ENCODE results near the gene GNG7. TPM values are rescaled to one million over a fixed set of nuclear protein-coding genes. Genes with fewer than 3 reads are reported as not detected.

The GNG7 gene
- total and polyA plus RNA-seq, 2 donors (not counting 3 experiments of a cell fraction or from before 2014, with no cell fraction given), result 0.29 to 0.84 TPM

DNA sequence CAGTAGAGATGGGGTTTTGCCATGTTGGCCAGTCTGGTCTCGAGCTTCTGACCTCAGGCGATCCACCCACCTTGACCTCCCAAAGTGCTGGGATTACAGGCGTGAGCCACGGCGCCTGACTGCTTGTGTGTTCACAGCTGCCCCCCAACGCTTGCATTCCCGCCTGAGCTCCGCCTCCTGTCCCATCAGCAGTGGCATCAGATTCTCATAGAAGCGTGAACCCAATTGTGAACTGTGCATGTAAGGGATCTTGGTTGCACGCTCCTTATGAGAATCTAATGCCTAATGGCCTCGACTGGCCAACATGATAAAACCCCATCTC is 150.7 kb downstream of the GNG7 start:
- Histone ChIP-seq H3K79me2 (ENCODE audit: control insufficient read depth, insufficient read depth, low read length) (no peaks in the 10 kb centered on the region), H3K4me3 (replicated peaks in 1 of 3; ENCODE audit: insufficient read depth in 1 of 3, low read depth in 1 of 3, low read length in 3 of 3) (no peak overlapping the region), H4K20me1 (replicated peaks; ENCODE audit: control insufficient read depth, extremely low read depth, insufficient read depth, low read length) (no peaks in the 10 kb centered on the region), H3K4me2 (ENCODE audit: insufficient read depth, low read length) (no peak overlapping the region), H3K9ac (replicated peaks; ENCODE audit: extremely low read depth, insufficient read depth, low read length) (no peak overlapping the region), H3K27ac (ENCODE audit: insufficient read depth, low read depth, low read length) (no peak overlapping the region), H3K4me1 (ENCODE audit: control insufficient read depth, extremely low read depth, insufficient read depth, low read length) (peaks cover 25% of the 10 kb centered on the region), H3K9me1 (replicated peaks; ENCODE audit: control insufficient read depth, extremely low read depth, insufficient read depth, low read length) (no peaks in the 10 kb centered on the region), H3K9me3 (replicated peaks; ENCODE audit: control insufficient read depth, insufficient read depth, low read length) (no peaks in the 10 kb centered on the region), H3K36me3 (ENCODE audit: control insufficient read depth in 2 of 2, extremely low read depth in 1 of 2, insufficient read depth in 2 of 2, low read length in 2 of 2) (no peaks in the 10 kb centered on the region), H3K27me3 (ENCODE audit: control insufficient read depth in 2 of 2, insufficient read depth in 2 of 2, low read length in 2 of 2) (no peaks in the 10 kb centered on the region), H2AFZ (ENCODE audit: low read depth, low read length) (no peak overlapping the region)
- ChIA-PET POLR2A (interaction anchor here (6.7 kb wide), 1 partner anchor 75 kb away, joined by 75 read pairs; the partner anchor contains the start of gene GADD45B), CTCF (interaction anchor here (4.2 to 5.3 kb wide), 2 partner anchors 9 to 27 kb away, joined by 29 to 45 read pairs; no protein-coding TSS in a partner anchor)
- DNase-seq (ENCODE audit: low read depth, low spot score) (no peak), FAIRE-seq (peak; percentile 4)
- no peak for TF ChIP-seq GATA2 (IDR thresholded peaks at IDR 0.05; ENCODE audit: insufficient read depth, insufficient read length, low read depth, low read length)
- no TSS peak for BruUV-seq (replicated peaks)
- dilution Hi-C loops (cut with MboI; ENCODE audit: extremely low pct_ligation_motif_present, low sequenced_read_pairs) (no loop called here), intact Hi-C loops (cut with micrococcal nuclease) (loop anchor here (1.0 kb wide), 1 partner anchor 9 kb away; no protein-coding TSS in a partner anchor)

DNA sequence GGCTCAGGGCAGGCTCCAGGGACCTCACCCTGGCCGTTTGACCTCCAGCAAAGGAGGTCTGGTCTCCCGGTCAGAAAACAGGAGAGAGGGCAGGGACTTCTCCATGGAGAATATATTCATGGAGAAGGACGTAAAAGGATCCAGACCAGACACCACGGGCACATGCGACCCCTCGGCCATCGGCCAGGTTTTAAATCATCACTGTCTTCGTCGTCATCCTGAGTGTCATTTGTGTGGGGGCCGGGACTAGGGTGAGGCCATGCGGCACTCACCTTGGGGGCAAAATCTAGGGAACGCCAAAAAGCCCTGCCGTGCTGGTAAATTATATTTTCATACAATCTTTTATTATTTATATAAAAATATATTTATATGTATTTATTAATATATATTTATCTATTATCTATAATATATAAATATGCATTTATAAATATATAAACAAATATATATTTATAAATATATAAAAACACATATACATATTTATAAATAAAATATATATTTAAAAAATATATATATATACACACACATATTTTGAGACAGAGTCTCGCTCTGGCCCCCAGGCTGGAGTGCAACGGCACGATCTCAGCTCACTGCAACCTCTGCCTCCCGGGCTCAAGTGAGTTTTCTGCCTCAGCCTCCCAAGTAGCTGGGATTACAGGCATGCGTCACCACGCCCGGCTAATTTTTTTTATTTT is 151.2 kb downstream of the GNG7 start:
- FAIRE-seq, result no peak
- dilution Hi-C loops (cut with MboI; ENCODE audit: extremely low pct_ligation_motif_present, low sequenced_read_pairs), result no loop called here
- POLR2A ChIA-PET, result no interaction called here

More for the DNA sequence above, 151.2 kb downstream of the GNG7 start:
- H3K9ac ChIP-seq (replicated peaks; ENCODE audit: extremely low read depth, insufficient read depth, low read length), result no peak overlapping the region
- no peaks in the 10 kb centered on the region for H3K79me2 ChIP-seq (ENCODE audit: control insufficient read depth, insufficient read depth, low read length)
- no peak overlapping the region for H3K4me2 ChIP-seq (ENCODE audit: insufficient read depth, low read length)
- peaks cover 30% of the 10 kb centered on the region for H3K4me1 ChIP-seq (ENCODE audit: control insufficient read depth, extremely low read depth, insufficient read depth, low read length)
- H4K20me1 ChIP-seq (replicated peaks; ENCODE audit: control insufficient read depth, extremely low read depth, insufficient read depth, low read length), result no peaks in the 10 kb centered on the region
- intact Hi-C loops (cut with micrococcal nuclease), result no loop called here
- no peaks in the 10 kb centered on the region for H3K36me3 ChIP-seq (ENCODE audit: control insufficient read depth in 2 of 2, extremely low read depth in 1 of 2, insufficient read depth in 2 of 2, low read length in 2 of 2)
- CTCF ChIA-PET, result interaction anchor here (4.2 to 5.3 kb wide), 2 partner anchors 9 to 27 kb away, joined by 29 to 45 read pairs; no protein-coding TSS in a partner anchor
- TF ChIP-seq MYC (IDR thresholded peaks at IDR 0.05; ENCODE audit: low read depth, low read length) (no peak), GATA2 (IDR thresholded peaks at IDR 0.05; ENCODE audit: insufficient read depth, insufficient read length, low read depth, low read length) (no peak)
- TF ChIP-seq, protein P1, sequence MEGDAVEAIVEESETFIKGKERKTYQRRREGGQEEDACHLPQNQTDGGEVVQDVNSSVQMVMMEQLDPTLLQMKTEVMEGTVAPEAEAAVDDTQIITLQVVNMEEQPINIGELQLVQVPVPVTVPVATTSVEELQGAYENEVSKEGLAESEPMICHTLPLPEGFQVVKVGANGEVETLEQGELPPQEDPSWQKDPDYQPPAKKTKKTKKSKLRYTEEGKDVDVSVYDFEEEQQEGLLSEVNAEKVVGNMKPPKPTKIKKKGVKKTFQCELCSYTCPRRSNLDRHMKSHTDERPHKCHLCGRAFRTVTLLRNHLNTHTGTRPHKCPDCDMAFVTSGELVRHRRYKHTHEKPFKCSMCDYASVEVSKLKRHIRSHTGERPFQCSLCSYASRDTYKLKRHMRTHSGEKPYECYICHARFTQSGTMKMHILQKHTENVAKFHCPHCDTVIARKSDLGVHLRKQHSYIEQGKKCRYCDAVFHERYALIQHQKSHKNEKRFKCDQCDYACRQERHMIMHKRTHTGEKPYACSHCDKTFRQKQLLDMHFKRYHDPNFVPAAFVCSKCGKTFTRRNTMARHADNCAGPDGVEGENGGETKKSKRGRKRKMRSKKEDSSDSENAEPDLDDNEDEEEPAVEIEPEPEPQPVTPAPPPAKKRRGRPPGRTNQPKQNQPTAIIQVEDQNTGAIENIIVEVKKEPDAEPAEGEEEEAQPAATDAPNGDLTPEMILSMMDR (IDR thresholded peaks at IDR 0.05; ENCODE audit: extremely low read depth in 1 of 2, insufficient read depth in 1 of 2, low read depth in 1 of 2, low read length in 2 of 2), result no peak
- no peaks in the 10 kb centered on the region for H3K27me3 ChIP-seq (ENCODE audit: control insufficient read depth in 2 of 2, insufficient read depth in 2 of 2, low read length in 2 of 2)
- no TSS peak for BruUV-seq (replicated peaks)
- H3K9me1 ChIP-seq (replicated peaks; ENCODE audit: control insufficient read depth, extremely low read depth, insufficient read depth, low read length), result no peaks in the 10 kb centered on the region
- no peak for DNase-seq (ENCODE audit: low read depth, low spot score)
- H3K9me3 ChIP-seq (replicated peaks; ENCODE audit: control insufficient read depth, insufficient read depth, low read length), result no peaks in the 10 kb centered on the region
- no peak overlapping the region for H3K4me3 ChIP-seq (replicated peaks in 1 of 3; ENCODE audit: insufficient read depth in 1 of 3, low read depth in 1 of 3, low read length in 3 of 3)
- H2AFZ ChIP-seq (ENCODE audit: low read depth, low read length), result no peak overlapping the region
- H3K27ac ChIP-seq (ENCODE audit: insufficient read depth, low read depth, low read length), result no peak overlapping the region

Data from endothelial cell of umbilical vein (primary cell).